ENCODE measurements around the gene ALG12. TPM values are rescaled to one million over a fixed set of nuclear protein-coding genes. Genes with fewer than 3 reads are reported as not detected.

Gene ALG12
- total and polyA plus RNA-seq, 2 experiments from 2014 or later = 18.7 to 23.3 TPM

DNA sequence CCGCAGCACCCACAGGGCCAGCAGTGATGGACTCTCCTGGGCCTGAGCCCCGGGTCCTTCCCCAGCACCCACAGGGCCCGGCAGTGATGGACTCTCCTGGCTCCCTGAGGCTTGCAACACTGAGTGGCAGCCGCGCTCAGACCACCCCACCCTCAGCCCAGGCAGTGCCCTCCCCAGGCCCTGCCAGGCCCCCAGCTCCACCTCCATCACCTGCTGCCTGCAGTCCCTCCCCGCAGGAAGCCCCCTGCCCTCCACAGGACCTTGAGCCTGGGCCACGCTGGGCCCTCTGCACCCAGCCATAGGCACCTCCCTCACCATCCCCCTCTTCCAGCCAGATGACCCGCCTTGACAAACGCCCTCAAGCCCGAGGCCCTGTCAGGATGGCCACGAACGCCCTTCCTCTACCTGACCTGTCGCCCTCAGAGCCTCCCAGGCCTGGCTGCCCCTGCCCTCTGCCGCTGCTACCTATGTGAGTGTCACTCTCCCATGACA, 11.4 kb downstream of the ALG12 start:
- no peak overlapping the region; the same call in 1 of the 2 replicates for H3K27ac Mint-ChIP-seq
- peaks cover 12% of the 10 kb centered on the region for H3F3A ChIP-seq (replicated peaks; ENCODE audit: low read depth)
- no peak for ATAC-seq
- H3K4me3 ChIP-seq = no peak overlapping the region
- H3K27me3 ChIP-seq (ENCODE audit: insufficient read depth) = no peaks in the 10 kb centered on the region
- no peak overlapping the region for H3K4me3 Mint-ChIP-seq
- H2AFZ ChIP-seq = no peak overlapping the region
- no peaks in the 10 kb centered on the region for H3K9me2 ChIP-seq (ENCODE audit: insufficient read depth)
- H3K4me2 ChIP-seq = no peak overlapping the region
- H3K27ac ChIP-seq (ENCODE audit: low read depth) = no peak overlapping the region
- H3K9me3 Mint-ChIP-seq = peaks cover 4% of the 10 kb centered on the region; the same call in 1 of the 3 replicates
- peaks cover 34% of the 10 kb centered on the region for H3K36me3 Mint-ChIP-seq (ENCODE audit: low read depth)
- no peaks in the 10 kb centered on the region for H4K20me1 ChIP-seq (replicated peaks; ENCODE audit: insufficient read depth)
- no peak for DNase-seq (ENCODE audit: low spot score)
- H3K4me1 ChIP-seq (ENCODE audit: insufficient read depth) = no peaks in the 10 kb centered on the region
- H3K79me2 ChIP-seq (replicated peaks; ENCODE audit: insufficient read depth) = no peaks in the 10 kb centered on the region
- TF ChIP-seq ZNF114 (CRISPR knock-in tag; IDR thresholded peaks at IDR 0.05) = no peak
- TF ChIP-seq EZH2phosphoT487 (IDR thresholded peaks at IDR 0.05; ENCODE audit: unreplicated experiment) = no peak
- TF ChIP-seq ZNF331 (CRISPR knock-in tag; IDR thresholded peaks at IDR 0.05; ENCODE audit: low read depth) = no peak
- TF ChIP-seq REST (IDR thresholded peaks at IDR 0.05; ENCODE audit: unreplicated experiment) = no peak
- peaks cover 14% of the 10 kb centered on the region for H3K27me3 Mint-ChIP-seq (ENCODE audit: insufficient read depth, low read depth, poor library complexity)
- H3K36me3 ChIP-seq (ENCODE audit: insufficient read depth) = no peaks in the 10 kb centered on the region
- no peaks in the 10 kb centered on the region for H3K4me1 Mint-ChIP-seq

GRCh38 chr22:49906071-49906798, 12.0 kb downstream of the ALG12 start:
- Histone ChIP-seq H3K79me2 (replicated peaks; ENCODE audit: insufficient read depth) (no peaks in the 10 kb centered on the region), H3F3A (replicated peaks; ENCODE audit: low read depth) (peaks cover 18% of the 10 kb centered on the region)
- peaks cover 40% of the 10 kb centered on the region for H3K36me3 Mint-ChIP-seq (ENCODE audit: low read depth)
- TF ChIP-seq, protein P1, sequence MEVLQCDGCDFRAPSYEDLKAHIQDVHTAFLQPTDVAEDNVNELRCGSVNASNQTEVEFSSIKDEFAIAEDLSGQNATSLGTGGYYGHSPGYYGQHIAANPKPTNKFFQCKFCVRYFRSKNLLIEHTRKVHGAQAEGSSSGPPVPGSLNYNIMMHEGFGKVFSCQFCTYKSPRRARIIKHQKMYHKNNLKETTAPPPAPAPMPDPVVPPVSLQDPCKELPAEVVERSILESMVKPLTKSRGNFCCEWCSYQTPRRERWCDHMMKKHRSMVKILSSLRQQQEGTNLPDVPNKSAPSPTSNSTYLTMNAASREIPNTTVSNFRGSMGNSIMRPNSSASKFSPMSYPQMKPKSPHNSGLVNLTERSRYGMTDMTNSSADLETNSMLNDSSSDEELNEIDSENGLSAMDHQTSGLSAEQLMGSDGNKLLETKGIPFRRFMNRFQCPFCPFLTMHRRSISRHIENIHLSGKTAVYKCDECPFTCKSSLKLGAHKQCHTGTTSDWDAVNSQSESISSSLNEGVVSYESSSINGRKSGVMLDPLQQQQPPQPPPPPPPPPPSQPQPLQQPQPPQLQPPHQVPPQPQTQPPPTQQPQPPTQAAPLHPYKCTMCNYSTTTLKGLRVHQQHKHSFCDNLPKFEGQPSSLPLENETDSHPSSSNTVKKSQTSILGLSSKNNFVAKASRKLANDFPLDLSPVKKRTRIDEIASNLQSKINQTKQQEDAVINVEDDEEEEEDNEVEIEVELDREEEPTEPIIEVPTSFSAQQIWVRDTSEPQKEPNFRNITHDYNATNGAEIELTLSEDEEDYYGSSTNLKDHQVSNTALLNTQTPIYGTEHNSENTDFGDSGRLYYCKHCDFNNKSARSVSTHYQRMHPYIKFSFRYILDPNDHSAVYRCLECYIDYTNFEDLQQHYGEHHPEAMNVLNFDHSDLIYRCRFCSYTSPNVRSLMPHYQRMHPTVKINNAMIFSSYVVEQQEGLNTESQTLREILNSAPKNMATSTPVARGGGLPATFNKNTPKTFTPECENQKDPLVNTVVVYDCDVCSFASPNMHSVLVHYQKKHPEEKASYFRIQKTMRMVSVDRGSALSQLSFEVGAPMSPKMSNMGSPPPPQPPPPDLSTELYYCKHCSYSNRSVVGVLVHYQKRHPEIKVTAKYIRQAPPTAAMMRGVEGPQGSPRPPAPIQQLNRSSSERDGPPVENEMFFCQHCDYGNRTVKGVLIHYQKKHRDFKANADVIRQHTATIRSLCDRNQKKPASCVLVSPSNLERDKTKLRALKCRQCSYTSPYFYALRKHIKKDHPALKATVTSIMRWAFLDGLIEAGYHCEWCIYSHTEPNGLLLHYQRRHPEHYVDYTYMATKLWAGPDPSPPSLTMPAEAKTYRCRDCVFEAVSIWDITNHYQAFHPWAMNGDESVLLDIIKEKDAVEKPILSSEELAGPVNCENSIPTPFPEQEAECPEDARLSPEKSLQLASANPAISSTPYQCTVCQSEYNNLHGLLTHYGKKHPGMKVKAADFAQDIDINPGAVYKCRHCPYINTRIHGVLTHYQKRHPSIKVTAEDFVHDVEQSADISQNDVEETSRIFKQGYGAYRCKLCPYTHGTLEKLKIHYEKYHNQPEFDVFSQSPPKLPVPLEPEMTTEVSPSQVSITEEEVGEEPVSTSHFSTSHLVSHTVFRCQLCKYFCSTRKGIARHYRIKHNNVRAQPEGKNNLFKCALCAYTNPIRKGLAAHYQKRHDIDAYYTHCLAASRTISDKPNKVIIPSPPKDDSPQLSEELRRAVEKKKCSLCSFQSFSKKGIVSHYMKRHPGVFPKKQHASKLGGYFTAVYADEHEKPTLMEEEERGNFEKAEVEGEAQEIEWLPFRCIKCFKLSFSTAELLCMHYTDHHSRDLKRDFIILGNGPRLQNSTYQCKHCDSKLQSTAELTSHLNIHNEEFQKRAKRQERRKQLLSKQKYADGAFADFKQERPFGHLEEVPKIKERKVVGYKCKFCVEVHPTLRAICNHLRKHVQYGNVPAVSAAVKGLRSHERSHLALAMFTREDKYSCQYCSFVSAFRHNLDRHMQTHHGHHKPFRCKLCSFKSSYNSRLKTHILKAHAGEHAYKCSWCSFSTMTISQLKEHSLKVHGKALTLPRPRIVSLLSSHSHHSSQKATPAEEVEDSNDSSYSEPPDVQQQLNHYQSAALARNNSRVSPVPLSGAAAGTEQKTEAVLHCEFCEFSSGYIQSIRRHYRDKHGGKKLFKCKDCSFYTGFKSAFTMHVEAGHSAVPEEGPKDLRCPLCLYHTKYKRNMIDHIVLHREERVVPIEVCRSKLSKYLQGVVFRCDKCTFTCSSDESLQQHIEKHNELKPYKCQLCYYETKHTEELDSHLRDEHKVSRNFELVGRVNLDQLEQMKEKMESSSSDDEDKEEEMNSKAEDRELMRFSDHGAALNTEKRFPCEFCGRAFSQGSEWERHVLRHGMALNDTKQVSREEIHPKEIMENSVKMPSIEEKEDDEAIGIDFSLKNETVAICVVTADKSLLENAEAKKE (CRISPR knock-in tag; IDR thresholded peaks at IDR 0.05) = no peak
- TF ChIP-seq CREB1 (CRISPR knock-in tag; IDR thresholded peaks at IDR 0.05; ENCODE audit: low read depth) (no peak), JUNB (IDR thresholded peaks at IDR 0.05; ENCODE audit: unreplicated experiment) (no peak), ZNF114 (CRISPR knock-in tag; IDR thresholded peaks at IDR 0.05) (no peak), ETS1 (IDR thresholded peaks at IDR 0.05) (no peak), STAT1 (IDR thresholded peaks at IDR 0.05; ENCODE audit: unreplicated experiment) (no peak), NANOG (IDR thresholded peaks at IDR 0.05; ENCODE audit: borderline replicate concordance) (no peak)

More at GRCh38 chr22:49906071-49906798, 12.0 kb downstream of the ALG12 start:
- DNase-seq (ENCODE audit: low spot score) = no peak
- Histone ChIP-seq H3K9me2 (ENCODE audit: insufficient read depth) (no peaks in the 10 kb centered on the region), H3K4me1 (ENCODE audit: insufficient read depth) (no peaks in the 10 kb centered on the region), H3K27me3 (ENCODE audit: insufficient read depth) (no peaks in the 10 kb centered on the region), H3K27ac (ENCODE audit: low read depth) (no peak overlapping the region), H3K36me3 (ENCODE audit: insufficient read depth) (no peaks in the 10 kb centered on the region), H3K4me2 (no peak overlapping the region), H2AFZ (no peak overlapping the region), H3K4me3 (no peak overlapping the region), H4K20me1 (replicated peaks; ENCODE audit: insufficient read depth) (no peaks in the 10 kb centered on the region)
- no peak overlapping the region for H3K4me3 Mint-ChIP-seq
- no peak for ATAC-seq
- peaks cover 14% of the 10 kb centered on the region for H3K27me3 Mint-ChIP-seq (ENCODE audit: insufficient read depth, low read depth, poor library complexity)
- peaks cover 11% of the 10 kb centered on the region for H3K9me3 Mint-ChIP-seq
- no peaks in the 10 kb centered on the region for H3K4me1 Mint-ChIP-seq
- H3K27ac Mint-ChIP-seq = no peak overlapping the region

Data from GM23338 (cell line).